ENCODE results near the gene PIKFYVE.
A peak's percentile ranks its signal among the peaks of the same experiment; 100 is the strongest.

The PIKFYVE gene

DNA sequence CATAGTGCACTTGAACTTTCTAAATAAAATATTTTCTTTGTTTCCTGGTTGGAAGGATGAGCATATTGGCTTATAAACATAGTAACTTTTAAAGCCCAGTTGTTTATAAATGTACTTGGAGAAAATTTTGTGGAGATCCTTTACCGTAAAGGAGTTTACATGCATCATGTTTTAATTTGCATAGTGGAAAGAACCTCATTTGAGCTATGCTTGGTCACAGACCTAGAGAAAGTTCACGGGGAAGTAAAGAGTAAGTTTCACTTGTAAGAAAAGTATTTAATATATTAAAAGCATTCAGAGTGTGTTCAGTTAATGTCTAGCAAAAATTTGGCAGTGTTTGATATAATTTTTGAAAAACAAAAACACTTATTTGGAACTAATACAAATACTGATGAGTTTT lies 45.3 kb downstream of the PIKFYVE start:
- peak; percentile 25 for DNase-seq (ENCODE audit: low spot score)
- TF ChIP-seq, protein P1, sequence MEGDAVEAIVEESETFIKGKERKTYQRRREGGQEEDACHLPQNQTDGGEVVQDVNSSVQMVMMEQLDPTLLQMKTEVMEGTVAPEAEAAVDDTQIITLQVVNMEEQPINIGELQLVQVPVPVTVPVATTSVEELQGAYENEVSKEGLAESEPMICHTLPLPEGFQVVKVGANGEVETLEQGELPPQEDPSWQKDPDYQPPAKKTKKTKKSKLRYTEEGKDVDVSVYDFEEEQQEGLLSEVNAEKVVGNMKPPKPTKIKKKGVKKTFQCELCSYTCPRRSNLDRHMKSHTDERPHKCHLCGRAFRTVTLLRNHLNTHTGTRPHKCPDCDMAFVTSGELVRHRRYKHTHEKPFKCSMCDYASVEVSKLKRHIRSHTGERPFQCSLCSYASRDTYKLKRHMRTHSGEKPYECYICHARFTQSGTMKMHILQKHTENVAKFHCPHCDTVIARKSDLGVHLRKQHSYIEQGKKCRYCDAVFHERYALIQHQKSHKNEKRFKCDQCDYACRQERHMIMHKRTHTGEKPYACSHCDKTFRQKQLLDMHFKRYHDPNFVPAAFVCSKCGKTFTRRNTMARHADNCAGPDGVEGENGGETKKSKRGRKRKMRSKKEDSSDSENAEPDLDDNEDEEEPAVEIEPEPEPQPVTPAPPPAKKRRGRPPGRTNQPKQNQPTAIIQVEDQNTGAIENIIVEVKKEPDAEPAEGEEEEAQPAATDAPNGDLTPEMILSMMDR (IDR thresholded peaks at IDR 0.05; ENCODE audit: extremely low read depth, missing control alignments) = no peak

DNA sequence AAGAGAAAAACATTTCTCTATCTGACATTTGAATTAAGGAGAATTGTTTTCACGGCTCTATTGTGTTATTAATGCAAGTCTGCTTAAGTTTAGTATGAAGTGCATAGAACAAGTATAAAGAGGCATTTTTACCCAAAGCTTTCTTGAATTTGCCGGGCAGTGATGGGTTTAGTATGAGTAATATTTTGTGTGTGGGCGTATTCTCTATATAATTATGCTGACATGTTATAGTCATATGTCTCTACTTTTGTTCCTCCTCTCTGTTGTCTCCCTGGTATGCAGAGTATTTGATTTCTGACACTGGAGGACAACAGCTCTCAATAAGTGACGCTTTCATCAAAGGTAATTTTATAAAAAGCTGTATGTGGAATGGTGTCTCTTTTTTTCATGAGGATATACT lies 45.9 kb downstream of the PIKFYVE start:
- TF ChIP-seq, protein P1 (IDR thresholded peaks at IDR 0.05; ENCODE audit: extremely low read depth, missing control alignments) = no peak
- DNase-seq (ENCODE audit: low spot score) = peak; percentile 41

DNA sequence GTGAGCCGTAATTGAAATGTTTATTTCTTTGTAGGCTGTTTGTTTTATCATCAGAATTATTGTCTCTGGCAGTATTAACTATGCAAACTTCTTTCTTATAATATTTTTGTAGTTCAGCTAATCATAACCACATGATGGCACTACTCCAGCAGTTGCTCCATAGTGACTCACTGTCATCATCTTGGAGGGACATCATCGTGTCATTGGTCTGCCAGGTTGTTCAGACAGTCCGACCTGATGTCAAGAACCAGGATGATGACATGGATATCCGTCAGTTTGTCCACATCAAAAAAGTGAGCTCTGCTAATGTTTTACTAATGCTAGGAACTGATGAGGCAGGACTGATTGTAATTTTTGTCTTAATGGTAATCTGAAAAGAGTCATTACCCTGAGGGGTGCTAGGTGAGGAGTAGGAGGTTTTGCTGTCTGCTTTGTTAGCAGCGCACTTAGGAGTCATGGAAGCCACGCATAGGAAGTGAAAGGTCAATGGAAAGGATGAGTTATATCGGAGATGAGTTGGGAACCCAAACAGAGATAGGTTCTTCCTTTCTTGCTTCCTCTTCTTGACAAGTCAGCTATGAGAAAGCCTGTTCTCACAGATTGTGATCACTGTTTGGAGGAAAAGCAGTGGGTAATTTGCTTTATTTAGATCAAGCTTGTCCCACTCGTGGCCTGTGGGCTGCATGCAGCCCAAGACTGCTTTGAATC lies 49.2 kb downstream of the PIKFYVE start:
- DNase-seq (ENCODE audit: low spot score) = peak; percentile 36
- TF ChIP-seq, protein P1 (IDR thresholded peaks at IDR 0.05; ENCODE audit: extremely low read depth, missing control alignments) = no peak

DNA sequence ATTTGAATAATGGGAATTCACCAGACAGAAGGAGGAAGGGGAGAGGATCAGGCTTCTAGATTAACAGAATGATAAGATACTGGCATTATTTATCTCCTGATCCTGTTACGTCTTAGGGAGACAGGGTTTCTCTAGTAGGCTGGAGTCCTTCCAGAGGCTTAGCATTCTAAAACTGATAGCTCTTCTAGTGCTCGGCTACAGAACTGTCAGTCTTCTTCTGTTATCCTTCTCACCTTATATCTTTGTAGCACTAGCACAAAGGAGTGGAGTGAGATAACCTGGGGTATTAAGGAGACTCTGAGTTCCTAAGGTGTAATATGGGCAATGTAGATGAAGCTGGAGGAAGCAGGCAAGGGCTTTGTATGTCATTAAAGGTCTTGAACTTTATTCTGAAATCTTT lies 52.1 kb downstream of the PIKFYVE start:
- TF ChIP-seq, protein P1 (IDR thresholded peaks at IDR 0.05; ENCODE audit: extremely low read depth, missing control alignments) = no peak
- no peak for DNase-seq (ENCODE audit: low spot score)

DNA sequence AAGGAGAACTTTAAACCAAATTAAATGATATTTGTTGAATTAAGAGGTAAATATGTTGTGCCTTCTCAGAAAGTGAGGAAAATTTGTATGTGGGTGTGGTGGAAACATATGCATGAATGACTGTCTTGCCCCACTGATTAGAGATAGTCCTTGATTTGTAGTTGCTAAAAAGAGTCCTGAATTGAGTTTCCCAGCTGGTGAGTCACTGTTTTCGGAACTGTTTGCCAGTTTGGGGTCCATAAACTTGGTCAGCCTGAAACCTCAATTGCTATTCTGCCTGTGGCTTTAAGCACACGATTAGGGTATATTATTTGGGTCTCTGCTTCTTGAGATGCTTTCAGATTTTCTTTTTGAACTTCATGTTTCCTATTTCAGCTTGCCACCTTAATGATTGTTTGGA lies 53.3 kb downstream of the PIKFYVE start:
- TF ChIP-seq, protein P1 (IDR thresholded peaks at IDR 0.05; ENCODE audit: extremely low read depth, missing control alignments) = no peak
- no peak for DNase-seq (ENCODE audit: low spot score)

DNA sequence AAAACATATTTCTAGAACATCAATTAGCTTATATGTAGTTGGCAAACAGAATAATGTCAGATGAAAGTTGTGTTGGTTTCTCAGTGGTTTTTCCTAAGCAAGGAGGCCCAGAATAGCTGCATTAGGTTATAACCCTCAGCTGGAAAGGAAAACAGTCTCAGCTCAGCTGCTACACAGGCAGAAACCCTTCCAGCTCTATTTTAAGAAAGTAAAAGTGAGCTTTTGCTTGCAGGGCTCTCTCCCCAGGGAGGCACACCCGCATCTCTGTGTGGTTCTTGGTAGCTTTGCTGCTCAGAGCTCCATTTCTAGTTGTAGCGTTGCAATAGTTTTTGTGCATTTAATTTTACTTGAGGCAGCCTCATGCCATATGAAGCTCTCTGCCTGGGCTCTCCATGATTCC lies 54.6 kb downstream of the PIKFYVE start:
- peak; percentile 46 for DNase-seq (ENCODE audit: low spot score)

DNA sequence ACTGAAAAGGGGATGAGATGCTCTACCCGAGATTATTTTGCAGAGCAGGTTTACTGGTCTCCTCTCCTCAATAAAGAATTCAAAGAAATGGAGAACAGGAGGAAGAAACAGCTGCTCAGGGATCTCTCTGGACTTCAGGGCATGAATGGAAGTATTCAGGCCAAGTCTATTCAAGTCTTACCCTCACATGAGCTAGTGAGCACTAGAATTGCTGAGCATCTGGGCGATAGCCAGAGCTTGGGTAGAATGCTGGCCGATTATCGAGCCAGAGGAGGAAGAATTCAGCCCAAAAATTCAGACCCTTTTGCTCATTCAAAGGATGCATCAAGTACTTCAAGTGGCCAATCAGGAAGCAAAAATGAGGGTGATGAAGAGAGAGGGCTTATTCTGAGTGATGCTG lies 60.0 kb downstream of the PIKFYVE start:
- TF ChIP-seq, protein P1 (IDR thresholded peaks at IDR 0.05; ENCODE audit: extremely low read depth, missing control alignments) = no peak
- no peak for DNase-seq (ENCODE audit: low spot score)

More for the DNA sequence above, 54.6 kb downstream of the PIKFYVE start:
- TF ChIP-seq, protein P1 (IDR thresholded peaks at IDR 0.05; ENCODE audit: extremely low read depth, missing control alignments) = no peak
